Measurements from ENCODE around the gene IL2RA.
"Not testable (repeated sequence)": the region's sequence is repeated elsewhere in the genome, so short reads cannot be mapped to it uniquely, and the experiment has no call there.

Gene IL2RA

DNA sequence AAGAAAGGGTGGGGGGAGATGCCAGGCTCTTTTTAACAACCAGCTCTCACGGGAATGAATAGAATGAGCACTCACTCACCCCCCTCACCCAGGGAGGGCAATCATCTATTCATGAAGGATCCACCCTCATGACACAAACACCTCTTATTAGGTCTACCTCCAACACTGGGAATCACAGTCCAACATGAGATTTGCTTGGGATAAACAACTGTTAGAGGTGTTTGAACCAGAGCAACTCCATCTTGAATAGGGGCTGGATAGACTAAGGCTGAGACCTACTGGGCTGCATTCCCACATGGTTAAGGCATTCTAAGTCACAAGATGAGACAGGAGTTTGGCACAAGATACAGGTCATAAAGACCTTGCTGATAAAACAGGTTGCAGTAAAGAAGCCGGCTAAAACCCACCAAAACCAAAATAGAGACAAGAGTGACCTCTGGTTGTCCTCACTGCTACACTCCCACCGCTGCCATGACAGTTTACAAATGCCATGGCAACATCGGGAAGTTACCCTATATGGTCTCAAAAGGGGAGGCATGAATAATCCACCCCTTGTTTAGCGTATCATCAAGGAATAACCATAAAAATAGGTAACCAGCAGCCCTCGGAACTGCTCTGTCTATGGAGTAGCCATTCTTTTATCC is 56.9 kb downstream of the IL2RA start:
- H3K27ac ChIP-seq (ENCODE audit: low read length); H3K9ac ChIP-seq (ENCODE audit: low read length); H3K4me1 ChIP-seq (ENCODE audit: control insufficient read depth, low read depth, low read length); H3K36me3 ChIP-seq (ENCODE audit: control insufficient read depth, low read depth, low read length); H3K27me3 ChIP-seq (ENCODE audit: control insufficient read depth, insufficient read depth, low read length); H3K4me3 ChIP-seq (ENCODE audit: low read length); H3K9me3 ChIP-seq (ENCODE audit: control insufficient read depth, low read depth, low read length): not testable (repeated sequence)

DNA sequence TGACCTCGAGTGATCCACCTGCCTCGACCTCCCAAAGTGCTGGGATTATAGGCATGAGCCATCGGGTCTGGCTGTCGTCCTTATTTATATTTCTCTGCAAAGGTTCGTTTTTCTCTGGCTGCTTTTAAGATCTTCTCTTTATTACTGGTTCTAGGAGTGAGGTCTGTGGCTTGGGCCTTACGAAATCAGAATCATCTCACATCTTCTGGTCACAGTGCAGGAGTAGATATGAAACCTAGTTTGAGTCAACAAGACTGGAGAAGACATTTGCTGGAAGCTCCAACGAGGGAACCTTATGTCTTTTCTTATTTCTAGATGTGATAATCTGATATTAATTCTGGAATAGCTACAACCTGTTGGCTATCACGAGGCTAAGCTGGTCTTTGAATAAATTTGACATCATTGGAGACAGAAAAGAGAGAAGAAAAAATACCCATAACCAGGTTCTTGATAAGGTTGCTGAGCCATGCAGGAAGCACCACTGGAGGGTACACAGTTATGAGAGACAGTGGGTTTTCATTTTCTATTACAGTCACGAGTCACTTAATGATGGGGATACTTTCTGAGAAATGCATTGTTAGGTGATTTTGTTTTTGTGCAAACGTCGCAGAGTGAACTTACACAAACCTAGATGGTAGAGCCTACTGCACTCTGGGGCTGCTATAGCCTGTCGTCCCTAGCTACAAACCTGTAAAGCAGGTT is 59.2 kb downstream of the IL2RA start:
- peaks cover 3% of the 10 kb centered on the region for H3K9me3 ChIP-seq (ENCODE audit: control insufficient read depth, low read depth, low read length)
- H3K4me3 ChIP-seq (ENCODE audit: low read length) = no peak overlapping the region
- H3K4me1 ChIP-seq (ENCODE audit: control insufficient read depth, low read depth, low read length) = no peaks in the 10 kb centered on the region
- H3K9ac ChIP-seq (ENCODE audit: low read length) = no peak overlapping the region
- H3K27me3 ChIP-seq (ENCODE audit: control insufficient read depth, insufficient read depth, low read length) = no peaks in the 10 kb centered on the region
- no peaks in the 10 kb centered on the region for H3K36me3 ChIP-seq (ENCODE audit: control insufficient read depth, low read depth, low read length)
- H3K27ac ChIP-seq (ENCODE audit: low read length) = no peak overlapping the region

DNA sequence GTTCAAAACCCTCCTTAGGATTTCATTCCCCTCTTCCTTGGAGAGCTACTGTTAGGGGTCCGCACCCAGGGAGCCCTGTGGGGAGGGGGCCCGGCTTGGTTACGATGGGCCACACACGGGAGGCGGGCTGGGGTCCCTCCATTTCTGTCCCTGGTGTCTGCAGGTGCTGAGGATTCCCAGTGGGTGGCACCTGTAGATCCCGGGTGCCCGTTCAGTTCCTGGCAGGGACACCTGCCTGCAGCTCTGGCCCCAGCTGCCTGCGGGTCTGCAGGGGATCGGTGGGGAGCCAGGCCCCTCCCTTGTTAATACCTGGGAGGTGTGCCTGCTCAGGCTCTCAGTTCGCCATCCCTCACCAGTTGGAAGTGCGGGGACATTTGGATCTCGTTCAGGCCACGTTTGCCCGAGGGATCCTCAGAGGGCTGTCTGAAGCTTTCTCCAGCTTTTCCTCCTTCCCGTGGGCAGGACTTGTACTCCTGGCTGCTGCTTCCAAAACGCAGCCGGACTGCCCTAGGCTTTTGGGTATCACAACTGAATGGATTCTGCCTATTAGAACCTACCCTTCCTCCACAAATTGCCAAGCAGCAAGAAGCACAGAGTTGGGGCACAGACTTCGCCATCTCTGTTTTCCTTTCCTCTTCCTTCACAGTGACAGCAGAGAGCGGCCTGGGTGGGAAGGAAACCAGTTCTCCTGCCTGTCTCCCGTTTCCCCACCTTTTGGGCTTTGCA is 62.6 kb downstream of the IL2RA start:
- Histone ChIP-seq H3K9me3 (ENCODE audit: control insufficient read depth, low read depth, low read length) (no peaks in the 10 kb centered on the region), H3K9ac (ENCODE audit: low read length) (no peak overlapping the region), H3K27ac (ENCODE audit: low read length) (no peak overlapping the region), H3K27me3 (ENCODE audit: control insufficient read depth, insufficient read depth, low read length) (no peaks in the 10 kb centered on the region), H3K4me1 (ENCODE audit: control insufficient read depth, low read depth, low read length) (peaks cover 17% of the 10 kb centered on the region), H3K4me3 (ENCODE audit: low read length) (no peak overlapping the region), H3K36me3 (ENCODE audit: control insufficient read depth, low read depth, low read length) (no peaks in the 10 kb centered on the region)

GRCh38 chr10:5996696-5997095 is 65.5 kb downstream of the IL2RA start:
- Histone ChIP-seq H3K4me1 (ENCODE audit: control insufficient read depth, low read depth, low read length) (peaks cover 17% of the 10 kb centered on the region), H3K27ac (ENCODE audit: low read length) (no peak overlapping the region), H3K4me3 (ENCODE audit: low read length) (no peak overlapping the region), H3K36me3 (ENCODE audit: control insufficient read depth, low read depth, low read length) (no peaks in the 10 kb centered on the region), H3K27me3 (ENCODE audit: control insufficient read depth, insufficient read depth, low read length) (no peaks in the 10 kb centered on the region), H3K9me3 (ENCODE audit: control insufficient read depth, low read depth, low read length) (peaks cover 5% of the 10 kb centered on the region), H3K9ac (ENCODE audit: low read length) (no peak overlapping the region)

GRCh38 chr10:5992398-5992797 is 69.8 kb downstream of the IL2RA start:
- Histone ChIP-seq H3K27me3 (ENCODE audit: control insufficient read depth, insufficient read depth, low read length) (no peaks in the 10 kb centered on the region), H3K27ac (ENCODE audit: low read length) (no peak overlapping the region), H3K9me3 (ENCODE audit: control insufficient read depth, low read depth, low read length) (peaks cover 8% of the 10 kb centered on the region), H3K4me3 (ENCODE audit: low read length) (no peak overlapping the region), H3K4me1 (ENCODE audit: control insufficient read depth, low read depth, low read length) (peaks cover 12% of the 10 kb centered on the region), H3K36me3 (ENCODE audit: control insufficient read depth, low read depth, low read length) (no peaks in the 10 kb centered on the region), H3K9ac (ENCODE audit: low read length) (no peak overlapping the region)

- no peaks in the 10 kb centered on the region for H3K36me3 ChIP-seq (ENCODE audit: control insufficient read depth, low read depth, low read length)
- no peak overlapping the region for H3K9ac ChIP-seq (ENCODE audit: low read length)
- H3K4me3 ChIP-seq (ENCODE audit: low read length) = no peak overlapping the region
- H3K27ac ChIP-seq (ENCODE audit: low read length) = no peak overlapping the region
- H3K4me1 ChIP-seq (ENCODE audit: control insufficient read depth, low read depth, low read length) = peaks cover 6% of the 10 kb centered on the region
- peaks cover 8% of the 10 kb centered on the region for H3K9me3 ChIP-seq (ENCODE audit: control insufficient read depth, low read depth, low read length)
- H3K27me3 ChIP-seq (ENCODE audit: control insufficient read depth, insufficient read depth, low read length) = no peaks in the 10 kb centered on the region
These were observed 70.5 kb downstream of the IL2RA start for GRCh38 chr10:5991708-5992107.

DNA sequence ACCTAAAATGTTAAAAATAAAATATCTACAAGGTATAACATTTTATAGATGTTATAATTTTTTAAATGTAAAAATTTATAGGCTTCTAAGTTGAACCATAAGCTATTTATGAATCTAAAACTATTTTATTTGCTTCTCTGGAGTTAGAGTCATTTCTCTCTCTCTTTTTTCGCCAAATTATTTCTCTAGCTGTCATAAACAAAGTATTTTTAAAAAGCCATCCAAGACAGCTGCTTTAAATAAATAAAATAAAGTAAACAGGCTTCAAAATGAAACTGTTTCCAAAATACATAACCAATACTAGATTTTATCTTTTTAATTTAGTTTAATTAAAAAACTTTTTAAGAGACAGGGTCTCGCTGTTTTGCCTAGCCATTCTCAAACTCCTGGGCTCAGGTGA is 72.4 kb downstream of the IL2RA start:
- no peak overlapping the region for H3K4me3 ChIP-seq (ENCODE audit: low read length)
- H3K4me1 ChIP-seq (ENCODE audit: control insufficient read depth, low read depth, low read length) = no peaks in the 10 kb centered on the region
- no peak overlapping the region for H3K27ac ChIP-seq (ENCODE audit: low read length)
- peaks cover 8% of the 10 kb centered on the region for H3K9me3 ChIP-seq (ENCODE audit: control insufficient read depth, low read depth, low read length)
- no peaks in the 10 kb centered on the region for H3K36me3 ChIP-seq (ENCODE audit: control insufficient read depth, low read depth, low read length)
- H3K9ac ChIP-seq (ENCODE audit: low read length) = no peak overlapping the region
- H3K27me3 ChIP-seq (ENCODE audit: control insufficient read depth, insufficient read depth, low read length) = no peaks in the 10 kb centered on the region

GRCh38 chr10:5988336-5988920 is 73.7 kb downstream of the IL2RA start:
- H3K36me3 ChIP-seq (ENCODE audit: control insufficient read depth, low read depth, low read length) = no peaks in the 10 kb centered on the region

GRCh38 chr10:5987747-5988146 is 74.4 kb downstream of the IL2RA start:
- Histone ChIP-seq H3K36me3 (ENCODE audit: control insufficient read depth, low read depth, low read length) (no peaks in the 10 kb centered on the region), H3K27ac (ENCODE audit: low read length) (no peak overlapping the region), H3K4me3 (ENCODE audit: low read length) (no peak overlapping the region), H3K4me1 (ENCODE audit: control insufficient read depth, low read depth, low read length) (no peaks in the 10 kb centered on the region), H3K9ac (ENCODE audit: low read length) (no peak overlapping the region), H3K27me3 (ENCODE audit: control insufficient read depth, insufficient read depth, low read length) (no peaks in the 10 kb centered on the region), H3K9me3 (ENCODE audit: control insufficient read depth, low read depth, low read length) (peaks cover 8% of the 10 kb centered on the region)

More at GRCh38 chr10:5988336-5988920, 73.7 kb downstream of the IL2RA start:
- H3K9me3 ChIP-seq (ENCODE audit: control insufficient read depth, low read depth, low read length) = peaks cover 8% of the 10 kb centered on the region
- no peak overlapping the region for H3K4me3 ChIP-seq (ENCODE audit: low read length)
- H3K27ac ChIP-seq (ENCODE audit: low read length) = no peak overlapping the region
- no peak overlapping the region for H3K9ac ChIP-seq (ENCODE audit: low read length)
- no peaks in the 10 kb centered on the region for H3K27me3 ChIP-seq (ENCODE audit: control insufficient read depth, insufficient read depth, low read length)
- no peaks in the 10 kb centered on the region for H3K4me1 ChIP-seq (ENCODE audit: control insufficient read depth, low read depth, low read length)

GRCh38 chr10:5985029-5985428 is 77.1 kb downstream of the IL2RA start:
- Histone ChIP-seq H3K27me3 (ENCODE audit: control insufficient read depth, insufficient read depth, low read length) (peaks cover 8% of the 10 kb centered on the region), H3K9ac (ENCODE audit: low read length) (no peak overlapping the region), H3K27ac (ENCODE audit: low read length) (no peak overlapping the region), H3K4me1 (ENCODE audit: control insufficient read depth, low read depth, low read length) (no peaks in the 10 kb centered on the region), H3K4me3 (ENCODE audit: low read length) (no peak overlapping the region), H3K36me3 (ENCODE audit: control insufficient read depth, low read depth, low read length) (no peaks in the 10 kb centered on the region), H3K9me3 (ENCODE audit: control insufficient read depth, low read depth, low read length) (no peaks in the 10 kb centered on the region)

DNA sequence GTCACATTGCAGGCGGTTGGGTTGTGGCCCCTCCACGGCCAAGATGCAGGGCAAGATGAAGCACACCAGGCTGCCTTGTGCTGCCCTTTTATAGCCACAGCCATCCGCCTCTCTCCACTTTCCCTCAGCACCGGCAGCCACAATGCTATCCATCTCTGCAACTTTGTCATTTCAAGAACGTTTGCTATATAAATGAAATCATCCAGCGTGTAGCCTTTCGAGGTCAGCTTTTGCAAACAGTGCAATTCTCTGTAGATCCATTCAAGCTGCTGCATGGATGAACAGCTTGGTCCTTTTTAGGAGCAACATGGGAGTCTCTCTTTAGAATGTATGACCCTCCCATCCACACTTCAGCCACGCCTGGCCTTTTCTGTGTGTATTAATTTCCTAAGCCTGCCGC is 78.4 kb downstream of the IL2RA start:
- Histone ChIP-seq H3K4me3 (ENCODE audit: low read length) (no peak overlapping the region), H3K9ac (ENCODE audit: low read length) (no peak overlapping the region), H3K9me3 (ENCODE audit: control insufficient read depth, low read depth, low read length) (no peaks in the 10 kb centered on the region), H3K27me3 (ENCODE audit: control insufficient read depth, insufficient read depth, low read length) (peaks cover 20% of the 10 kb centered on the region), H3K27ac (ENCODE audit: low read length) (no peak overlapping the region), H3K36me3 (ENCODE audit: control insufficient read depth, low read depth, low read length) (no peaks in the 10 kb centered on the region), H3K4me1 (ENCODE audit: control insufficient read depth, low read depth, low read length) (no peaks in the 10 kb centered on the region)

All from iPS-18a (cell line).